Smooth muscle cell (in vitro differentiated cells): Measurements from ENCODE around the gene CNNM2. TPM values are rescaled to one million over a fixed set of nuclear protein-coding genes. Genes with fewer than 3 reads are reported as not detected.

Experiments used
- DNase-seq: peaks from one replicate; lab custom pipeline; 2025; ENCODE audit not compliant: unreplicated experiment; lab: John Stamatoyannopoulos, UW
- H2AFZ ChIP-seq: fragments of 200-600 bp; sonication (generic); 2 replicates; pipeline ENCODE4 v1.6.0; 2016; ENCODE audit warnings: antibody characterized with exemption, low read depth, mild to moderate bottlenecking
- H3F3A ChIP-seq: fragments of 200-600 bp; sonication (generic); 2 replicates; pipeline ENCODE4 v1.6.0; 2017; ENCODE audit warnings: antibody characterized with exemption, low read depth
- H3K27ac ChIP-seq: fragments of 200-600 bp; sonication (generic); 2 replicates; pipeline ENCODE4 v1.5.1; 2016; ENCODE audit warnings: low read depth, mild to moderate bottlenecking
- H3K27me3 ChIP-seq: fragments of 200-600 bp; sonication (generic); 2 replicates; pipeline ENCODE4 v1.6.1; 2016; ENCODE audit warnings: low read depth, mild to moderate bottlenecking
- H3K36me3 ChIP-seq: fragments of 200-600 bp; sonication (generic); 2 replicates; pipeline ENCODE4 v1.5.1; 2016; ENCODE audit warnings: low read depth
- H3K4me1 ChIP-seq: fragments of 200-600 bp; sonication (generic); 2 replicates; pipeline ENCODE4 v1.5.1; 2016; ENCODE audit warnings: low read depth
- H3K4me2 ChIP-seq: fragments of 200-600 bp; sonication (generic); 2 replicates; pipeline ENCODE4 v1.6.0; 2016; ENCODE audit warnings: mild to moderate bottlenecking
- H3K4me3 ChIP-seq: fragments of 200-600 bp; sonication (generic); 2 replicates; pipeline ENCODE4 v1.5.1; 2016; ENCODE audit warnings: mild to moderate bottlenecking
- H3K79me2 ChIP-seq: fragments of 200-600 bp; sonication (generic); 2 replicates; pipeline ENCODE4 v1.6.0; 2016; ENCODE audit warnings: low read depth, mild to moderate bottlenecking
- H3K9ac ChIP-seq: fragments of 200-600 bp; sonication (generic); 2 replicates; pipeline ENCODE4 v1.6.0; 2016; ENCODE audit warnings: low read depth
- H3K9me3 ChIP-seq: fragments of 200-600 bp; sonication (generic); replicated peaks from 2 replicates; pipeline ENCODE4 v1.5.1; 2016; ENCODE audit warnings: low read depth
- H4K20me1 ChIP-seq: fragments of 200-600 bp; sonication (generic); 2 replicates; pipeline ENCODE4 v1.6.0; 2016; ENCODE audit warnings: low read depth
- CTCF ChIP-seq: fragments of 200-600 bp; sonication (generic); IDR thresholded peaks from 2 replicates; pipeline ENCODE4 v1.5.1; 2017; ENCODE audit warnings: borderline replicate concordance, mild to moderate bottlenecking, antibody characterized with exemption; ENCODE audit not compliant: insufficient read depth, poor library complexity, severe bottlenecking
- WGBS: methylation state at CpG from one replicate; pipeline ENCODE4 v1.1.7; 2016; ENCODE audit warnings: low lambda C conversion rate; 5-methylcytosine and 5-hydroxymethylcytosine counted together
- polyA plus RNA-seq: library from polyadenylated mRNA; unstranded; fragments of >200 nt; fragmentation: Nextera tagmentation; extraction: Ambion mirVana; gene quantifications from 2 replicates; pipeline ENCODE4 v1.2.1, GENCODE V29; 2016
- total RNA-seq: library from RNA; depleted of rRNA; stranded (reverse); fragments of >200 nt; gene quantifications from 2 replicates; pipeline ENCODE4 v1.2.3, GENCODE V29; 2014

CNNM2 gene
- total RNA-seq, result 6.7 and 8.4 TPM in 2 replicates
- polyA plus RNA-seq, result 4.9 and 5.5 TPM in 2 replicates

- peak within 1 kb of the TSS; percentile 98 for H3K4me2 ChIP-seq
- H3K27me3 ChIP-seq, result peaks cover 15% of the 10 kb centered on the region
- peak within 1 kb of the TSS; percentile 93 for H3K27ac ChIP-seq
- H3K9ac ChIP-seq, result peak within 1 kb of the TSS; percentile 86
- DNase-seq, result peak; percentile 96
- peaks cover 29% of the 10 kb centered on the region for H3K4me1 ChIP-seq
- TF ChIP-seq CTCF, result no peak
- H3K4me3 ChIP-seq, result peak within 1 kb of the TSS; percentile 96
- peak within 1 kb of the TSS; percentile 98 for H2AFZ ChIP-seq
- H3K36me3 ChIP-seq, result no peaks in the 10 kb centered on the region
- peaks cover 24% of the 10 kb centered on the region for H4K20me1 ChIP-seq
- no peaks in the 10 kb centered on the region for H3K9me3 ChIP-seq
- no peaks in the 10 kb centered on the region for H3F3A ChIP-seq
- WGBS, result 1% methylated on average over 79 of the region's 80 CpGs
- H3K79me2 ChIP-seq, result peaks cover 5% of the 10 kb centered on the region
Measured at GRCh38 chr10:102917962-102918816, at the start of gene CNNM2. TSS of gene CNNM2 (plus strand) at chr10:102918294. CDS start at chr10:102918481, 187 bp downstream.

DNA sequence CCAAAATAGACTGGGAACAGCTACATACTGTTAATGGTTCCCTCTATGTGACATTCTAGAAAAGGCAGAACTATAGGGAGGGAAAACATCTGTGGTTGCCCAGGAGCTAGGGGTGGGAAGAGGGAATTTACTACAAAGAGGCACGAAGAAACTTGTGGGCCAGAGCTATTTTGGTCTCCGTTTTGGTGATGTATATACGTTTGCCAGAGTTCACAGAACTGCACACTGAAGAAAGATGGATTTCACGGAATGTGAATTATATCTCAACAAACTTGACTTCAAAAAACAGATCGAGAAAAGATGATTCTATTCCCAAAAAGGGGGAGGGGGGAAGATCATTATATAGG, 49.2 kb upstream of the CNNM2 start:
- no peak for DNase-seq
- Histone ChIP-seq H3F3A (peaks cover 6% of the 10 kb centered on the region), H3K4me2 (peak overlapping the region; percentile 96), H3K27me3 (no peaks in the 10 kb centered on the region), H3K9me3 (no peaks in the 10 kb centered on the region), H3K4me1 (peaks cover 13% of the 10 kb centered on the region), H3K79me2 (no peaks in the 10 kb centered on the region), H3K9ac (peak overlapping the region; percentile 16), H2AFZ (peak overlapping the region; percentile 95), H3K36me3 (no peaks in the 10 kb centered on the region), H3K27ac (no peak overlapping the region), H4K20me1 (no peaks in the 10 kb centered on the region), H3K4me3 (peak overlapping the region; percentile 70)
- WGBS, result 5% methylated on average over 5 of the region's 5 CpGs
- TF ChIP-seq CTCF, result no peak

DNA sequence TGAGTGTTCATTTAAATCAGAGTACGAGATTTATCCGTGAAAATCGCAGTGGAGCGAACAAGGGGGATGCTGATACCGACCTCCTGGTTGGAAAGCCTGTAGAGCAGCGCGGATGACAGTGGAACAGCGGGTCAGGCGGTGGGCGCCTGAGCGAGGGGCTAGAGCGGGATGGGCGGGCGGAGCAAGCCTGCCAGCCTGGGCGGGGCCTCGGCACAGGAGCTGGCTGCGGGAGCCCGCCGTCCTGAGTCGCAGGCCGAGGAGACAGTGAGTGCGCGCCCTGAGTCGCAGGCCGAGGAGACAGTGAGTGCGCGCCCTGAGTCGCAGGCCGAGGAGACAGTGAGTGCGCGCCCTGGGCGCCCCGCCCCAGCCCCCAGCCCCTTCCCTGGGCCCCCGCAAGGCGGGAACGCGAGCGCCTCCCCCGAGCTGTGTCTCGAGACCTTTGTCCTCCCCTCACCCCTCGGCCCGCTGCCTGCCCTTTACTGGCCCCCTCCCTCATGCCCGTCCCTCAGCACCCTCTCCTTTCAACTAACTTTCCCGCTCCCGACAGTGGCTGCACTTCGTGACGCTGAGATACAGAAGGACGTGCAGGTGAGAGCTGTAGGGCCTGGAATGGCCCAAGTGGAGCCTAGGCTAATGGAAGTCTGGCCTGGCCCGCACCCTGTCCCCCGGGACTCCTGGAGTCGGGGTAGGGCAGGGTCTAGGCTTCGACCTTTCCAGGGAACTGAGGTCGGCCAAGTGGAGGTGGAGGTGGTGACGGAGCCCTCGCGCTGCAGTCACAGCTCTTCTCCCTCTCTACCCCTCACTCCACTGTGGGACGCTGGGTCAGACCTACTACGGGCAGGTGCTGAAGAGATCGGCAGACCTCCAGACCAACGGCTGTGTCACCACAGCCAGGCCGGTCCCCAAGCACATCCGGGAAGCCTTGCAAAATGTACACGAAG, 48.6 kb upstream of the CNNM2 start, which contains the start of gene AS3MT:
AS3MT (plus strand) TSS at position 213 of the 941 bp plus-strand sequence; CDS start at position 336, 123 bp downstream.
- H3K27ac ChIP-seq, result no peak within 1 kb of the TSS
- 9% methylated on average over 39 of the region's 63 CpGs for WGBS
- TF ChIP-seq CTCF, result no peak
- DNase-seq, result no peak
- H3K9ac ChIP-seq, result peak within 1 kb of the TSS; percentile 16
- peak within 1 kb of the TSS; percentile 70 for H3K4me3 ChIP-seq
- H3F3A ChIP-seq, result peaks cover 6% of the 10 kb centered on the region
- H3K4me1 ChIP-seq, result peaks cover 13% of the 10 kb centered on the region
- no peaks in the 10 kb centered on the region for H3K79me2 ChIP-seq
- H3K36me3 ChIP-seq, result no peaks in the 10 kb centered on the region
- no peaks in the 10 kb centered on the region for H3K9me3 ChIP-seq
- H2AFZ ChIP-seq, result peak within 1 kb of the TSS; percentile 95
- peak within 1 kb of the TSS; percentile 96 for H3K4me2 ChIP-seq
- H4K20me1 ChIP-seq, result no peaks in the 10 kb centered on the region
- H3K27me3 ChIP-seq, result no peaks in the 10 kb centered on the region
